Naive thymus-derived CD4-positive, alpha-beta T cell (primary cell): ENCODE measurements around the gene ABCG4. TPM values are rescaled to one million over a fixed set of nuclear protein-coding genes. Genes with fewer than 3 reads are reported as not detected.
"Not testable (repeated sequence)": the region's sequence is repeated elsewhere in the genome, so short reads cannot be mapped to it uniquely, and the experiment has no call there.

Experiments
- ATAC-seq: fragments of 150-1000 bp; cut with Tn5 transposase; 2 replicates; pipeline ENCODE4 v1.10.0; 2021; ENCODE audit warnings: mild to moderate bottlenecking, moderate library complexity
- CTCF ChIA-PET: fragments of 350-600 bp; sonication (Branson Sonifier 250); formaldehyde crosslinking; loops from one replicate; lab custom pipeline; 2021; ENCODE audit warnings: antibody characterized with exemption; lab: Charles Lee
- POLR2A ChIA-PET: fragments of 350-600 bp; sonication (Branson Sonifier 250); formaldehyde crosslinking; loops from one replicate; lab custom pipeline; 2021; ENCODE audit warnings: antibody characterized with exemption, inconsistent platforms; lab: Charles Lee
- DNase-seq, 9 donors: peaks; one replicate each; pipeline versions ENCODE4 v3.0.0 to v3.0.0-alpha.2; 2020 to 2022; ENCODE audit warnings: mixed read lengths in 1 of 9
- H3K27ac ChIP-seq: one replicate; pipeline ENCODE4 v1.7.0; 2013; ENCODE audit warnings: mild to moderate bottlenecking, low read depth, low read length, moderate library complexity
- H3K27me3 ChIP-seq, 2 donors: one replicate each; pipeline ENCODE4 v1.7.0; 2013; ENCODE audit warnings: low read length in 2 of 2, mild to moderate bottlenecking in 2 of 2, moderate library complexity in 2 of 2; ENCODE audit not compliant: control insufficient read depth in 2 of 2, insufficient read depth in 2 of 2
- H3K36me3 ChIP-seq, 3 experiments: 1 replicate in 2 of 3; 2 replicates in 1 of 3; pipeline ENCODE4 v1.7.0; 2013; ENCODE audit warnings: low read length in 3 of 3, mild to moderate bottlenecking in 3 of 3, moderate library complexity in 1 of 3; ENCODE audit not compliant: insufficient read depth in 3 of 3, control insufficient read depth in 2 of 3
- H3K4me1 ChIP-seq, 2 donors: one replicate each; pipeline ENCODE4 v1.7.0; 2013; ENCODE audit warnings: low read length in 2 of 2, mild to moderate bottlenecking in 2 of 2, moderate library complexity in 1 of 2; ENCODE audit not compliant: control insufficient read depth in 2 of 2, insufficient read depth in 2 of 2
- H3K4me3 ChIP-seq: 2 replicates; pipeline ENCODE4 v1.7.0; 2013; ENCODE audit warnings: mild to moderate bottlenecking, low read length
- H3K9me3 ChIP-seq, 3 experiments: 1 replicate in 2 of 3; 2 replicates in 1 of 3; pipeline ENCODE4 v1.7.0; 2013; ENCODE audit warnings: low read length in 3 of 3; ENCODE audit not compliant: control insufficient read depth in 2 of 3
- H3K27ac Mint-ChIP-seq, 9 donors: one replicate each; pipeline ENCODE4 v1.8.0; 2020 to 2022; ENCODE audit warnings: mixed read lengths in 9 of 9, mild to moderate bottlenecking in 8 of 9, moderate library complexity in 5 of 9, inconsistent platforms in 2 of 9
- H3K27me3 Mint-ChIP-seq, 5 donors: one replicate each; pipeline ENCODE4 v1.8.0; 2021 to 2022; ENCODE audit warnings: mixed read lengths in 5 of 5, mild to moderate bottlenecking in 1 of 5
- H3K36me3 Mint-ChIP-seq, 5 donors: one replicate each; pipeline ENCODE4 v1.8.0; 2020 to 2022; ENCODE audit warnings: mixed read lengths in 5 of 5, mild to moderate bottlenecking in 3 of 5, inconsistent platforms in 1 of 5
- H3K4me1 Mint-ChIP-seq, 7 donors: one replicate each; pipeline ENCODE4 v1.8.0; 2020 to 2022; ENCODE audit warnings: mixed read lengths in 7 of 7, mild to moderate bottlenecking in 3 of 7, inconsistent platforms in 1 of 7
- H3K4me3 Mint-ChIP-seq, 10 donors: one replicate each; pipeline ENCODE4 v1.8.0; 2020 to 2022; ENCODE audit warnings: mild to moderate bottlenecking in 10 of 10, mixed read lengths in 10 of 10, moderate library complexity in 6 of 10, inconsistent platforms in 2 of 10
- H3K9me3 Mint-ChIP-seq, 11 donors: one replicate each; pipeline ENCODE4 v1.8.0; 2020 to 2022; ENCODE audit warnings: mixed read lengths in 11 of 11, mild to moderate bottlenecking in 4 of 11, inconsistent platforms in 1 of 11, moderate library complexity in 1 of 11
- intact Hi-C, 2 donors: fragments of 100-400 bp; cut with micrococcal nuclease; formaldehyde crosslinking; loops; one replicate each; pipeline ENCODE4 v1.15.1; 2023
- polyA plus RNA-seq, 2 donors: library from polyadenylated mRNA; unstranded; fragments of 300-500 nt; fragmentation: Illumina TruSeq; gene quantifications; one replicate each; pipeline ENCODE4 v1.2.3, GENCODE V29; 2021
- total RNA-seq, 6 experiments: library from RNA in 5 of 6; stranded (reverse) in 5 of 6; gene quantifications; 1 replicate in 5 of 6; 2 replicates in 1 of 6; pipeline ENCODE4 v1.2.3 and lab custom pipeline; 2021 to 2026

The ABCG4 gene
- total and polyA plus RNA-seq, 7 experiments from 2014 or later, result 0.13 TPM; not detected in 6

- Mint-ChIP-seq H3K36me3 (no peaks in the 10 kb centered on the region), H3K4me3 (no peak overlapping the region), H3K4me1 (no peaks in the 10 kb centered on the region), H3K9me3 (peaks cover 0 to 1% (median 0%) of the 10 kb centered on the region in 11 donors), H3K27me3 (no peaks in the 10 kb centered on the region), H3K27ac (no peak overlapping the region)
- H3K27me3 ChIP-seq, result no peaks in the 10 kb centered on the region
- ChIA-PET CTCF (interaction anchor here (0.6 to 1.0 kb wide), 3 partner anchors 31 to 82 kb away, joined by 3 read pairs; partner anchors contain the start of gene HINFP), POLR2A (no interaction called here)
- no peak overlapping the region for H3K4me3 ChIP-seq
- H3K4me1 ChIP-seq, result no peaks in the 10 kb centered on the region
- DNase-seq (no peak), ATAC-seq (no peak)
- H3K36me3 ChIP-seq, result no peaks in the 10 kb centered on the region
- intact Hi-C loops, result no loop called here
- H3K9me3 ChIP-seq, result no peaks in the 10 kb centered on the region
- H3K27ac ChIP-seq, result no peak overlapping the region
Measured at GRCh38 chr11:119189393-119189792, 40.5 kb downstream of the ABCG4 start.

GRCh38 chr11:119190531-119190930, 41.7 kb downstream of the ABCG4 start:
- H3K9me3 ChIP-seq, result no peaks in the 10 kb centered on the region
- POLR2A ChIA-PET, result interaction anchor here (0.7 kb wide), 2 partner anchors 18 to 107 kb away, joined by 3 read pairs; no protein-coding TSS in a partner anchor
- H3K4me1 ChIP-seq, result no peaks in the 10 kb centered on the region
- Mint-ChIP-seq H3K4me3 (no peak overlapping the region), H3K9me3 (peaks cover 0 to 1% (median 0%) of the 10 kb centered on the region in 11 donors), H3K27ac (no peak overlapping the region), H3K36me3 (no peaks in the 10 kb centered on the region), H3K27me3 (peaks cover 0 to 2% (median 0%) of the 10 kb centered on the region in 5 donors), H3K4me1 (no peaks in the 10 kb centered on the region)
- no peaks in the 10 kb centered on the region for H3K27me3 ChIP-seq
- DNase-seq (no peak), ATAC-seq (no peak)
- H3K27ac ChIP-seq, result no peak overlapping the region
- no peak overlapping the region for H3K4me3 ChIP-seq
- intact Hi-C loops, result no loop called here
- CTCF ChIA-PET, result interaction anchor here (1.0 kb wide), 1 partner anchor 69 kb away, joined by 3 read pairs; the partner anchor contains the start of gene HINFP
- no peaks in the 10 kb centered on the region for H3K36me3 ChIP-seq

- DNase-seq, H3K9me3 ChIP-seq, H3K4me3 Mint-ChIP-seq, H3K27me3 Mint-ChIP-seq, ATAC-seq, H3K9me3 Mint-ChIP-seq, H3K36me3 ChIP-seq, H3K4me3 ChIP-seq, H3K27ac Mint-ChIP-seq, intact Hi-C loops, H3K4me1 Mint-ChIP-seq, H3K4me1 ChIP-seq, H3K27me3 ChIP-seq, H3K27ac ChIP-seq, H3K36me3 Mint-ChIP-seq: not testable (repeated sequence)
- ChIA-PET POLR2A (interaction anchor here (0.7 to 1.1 kb wide), 2 partner anchors 13 to 19 kb away, joined by 3 read pairs; no protein-coding TSS in a partner anchor), CTCF (interaction anchor here (0.6 kb wide), 1 partner anchor 50 kb away, joined by 4 read pairs; no protein-coding TSS in a partner anchor)
Measured at GRCh38 chr11:119191265-119191664, 42.4 kb downstream of the ABCG4 start.

- H3K9me3 ChIP-seq, result no peaks in the 10 kb centered on the region
- no peak overlapping the region for H3K27ac ChIP-seq
- Mint-ChIP-seq H3K9me3 (no peaks in the 10 kb centered on the region), H3K36me3 (no peaks in the 10 kb centered on the region), H3K27me3 (peaks cover 0 to 2% (median 0%) of the 10 kb centered on the region in 5 donors), H3K27ac (no peak overlapping the region), H3K4me1 (peaks cover 0 to 8% (median 5%) of the 10 kb centered on the region in 7 donors), H3K4me3 (no peak overlapping the region)
- ChIA-PET CTCF (no interaction called here), POLR2A (interaction anchor here (0.7 to 1.1 kb wide), 2 partner anchors 12 to 258 kb away, joined by 3 to 7 read pairs; no protein-coding TSS in a partner anchor)
- DNase-seq, result no peak
- ATAC-seq, result no peak
- intact Hi-C loops, result no loop called here
- H3K4me1 ChIP-seq, result no peaks in the 10 kb centered on the region
- no peaks in the 10 kb centered on the region for H3K36me3 ChIP-seq
- no peaks in the 10 kb centered on the region for H3K27me3 ChIP-seq
- H3K4me3 ChIP-seq, result no peak overlapping the region
Measured at GRCh38 chr11:119192111-119192510, 43.3 kb downstream of the ABCG4 start.

- H3K27ac Mint-ChIP-seq, result no peak overlapping the region
- H3K4me1 ChIP-seq, result no peaks in the 10 kb centered on the region
- no peak overlapping the region for H3K4me3 ChIP-seq
- H3K4me3 Mint-ChIP-seq, result no peak overlapping the region
- no peaks in the 10 kb centered on the region for H3K36me3 Mint-ChIP-seq
- H3K9me3 Mint-ChIP-seq, result no peaks in the 10 kb centered on the region
- ATAC-seq (no peak), DNase-seq (no peak)
- intact Hi-C loops, result no loop called here
- CTCF ChIA-PET, result no interaction called here
- no peaks in the 10 kb centered on the region for H3K27me3 ChIP-seq
- no peaks in the 10 kb centered on the region for H3K36me3 ChIP-seq
- peaks cover 0 to 10% (median 5%) of the 10 kb centered on the region in 7 donors for H3K4me1 Mint-ChIP-seq
- H3K27me3 Mint-ChIP-seq, result peaks cover 0 to 2% (median 0%) of the 10 kb centered on the region in 5 donors
- H3K27ac ChIP-seq, result no peak overlapping the region
- POLR2A ChIA-PET, result interaction anchor here (0.9 to 1.4 kb wide), 2 partner anchors 13 to 145 kb away, joined by 3 read pairs; partner anchors contain the start of gene CBL
- no peaks in the 10 kb centered on the region for H3K9me3 ChIP-seq
Measured at GRCh38 chr11:119193001-119193400, 44.1 kb downstream of the ABCG4 start.

- Mint-ChIP-seq H3K4me1 (peaks cover 0 to 10% (median 5%) of the 10 kb centered on the region in 7 donors), H3K9me3 (no peaks in the 10 kb centered on the region), H3K4me3 (no peak overlapping the region), H3K27ac (no peak overlapping the region), H3K27me3 (peaks cover 0 to 2% (median 0%) of the 10 kb centered on the region in 5 donors), H3K36me3 (no peaks in the 10 kb centered on the region)
- ChIA-PET CTCF (no interaction called here), POLR2A (interaction anchor here (1.4 kb wide), 1 partner anchor 144 kb away, joined by 3 read pairs; no protein-coding TSS in a partner anchor)
- DNase-seq (no peak), ATAC-seq (no peak)
- Histone ChIP-seq H3K9me3 (no peaks in the 10 kb centered on the region), H3K4me1 (no peaks in the 10 kb centered on the region), H3K4me3 (no peak overlapping the region), H3K27me3 (no peaks in the 10 kb centered on the region), H3K27ac (no peak overlapping the region), H3K36me3 (no peaks in the 10 kb centered on the region)
- intact Hi-C loops, result no loop called here
Measured at GRCh38 chr11:119193626-119194025, 44.8 kb downstream of the ABCG4 start.
